HG03025 (cell line): ENCODE data around the gene ZNF248.

ENCODE experiments used
- ATAC-seq: cut with Tn5 transposase; IDR thresholded peaks from one replicate; pipeline ENCODE4 v1.9.1; 2021; ENCODE audit warnings: mild to moderate bottlenecking, moderate library complexity; ENCODE audit not compliant: unreplicated experiment, low FRiP score

The ZNF248 gene

DNA sequence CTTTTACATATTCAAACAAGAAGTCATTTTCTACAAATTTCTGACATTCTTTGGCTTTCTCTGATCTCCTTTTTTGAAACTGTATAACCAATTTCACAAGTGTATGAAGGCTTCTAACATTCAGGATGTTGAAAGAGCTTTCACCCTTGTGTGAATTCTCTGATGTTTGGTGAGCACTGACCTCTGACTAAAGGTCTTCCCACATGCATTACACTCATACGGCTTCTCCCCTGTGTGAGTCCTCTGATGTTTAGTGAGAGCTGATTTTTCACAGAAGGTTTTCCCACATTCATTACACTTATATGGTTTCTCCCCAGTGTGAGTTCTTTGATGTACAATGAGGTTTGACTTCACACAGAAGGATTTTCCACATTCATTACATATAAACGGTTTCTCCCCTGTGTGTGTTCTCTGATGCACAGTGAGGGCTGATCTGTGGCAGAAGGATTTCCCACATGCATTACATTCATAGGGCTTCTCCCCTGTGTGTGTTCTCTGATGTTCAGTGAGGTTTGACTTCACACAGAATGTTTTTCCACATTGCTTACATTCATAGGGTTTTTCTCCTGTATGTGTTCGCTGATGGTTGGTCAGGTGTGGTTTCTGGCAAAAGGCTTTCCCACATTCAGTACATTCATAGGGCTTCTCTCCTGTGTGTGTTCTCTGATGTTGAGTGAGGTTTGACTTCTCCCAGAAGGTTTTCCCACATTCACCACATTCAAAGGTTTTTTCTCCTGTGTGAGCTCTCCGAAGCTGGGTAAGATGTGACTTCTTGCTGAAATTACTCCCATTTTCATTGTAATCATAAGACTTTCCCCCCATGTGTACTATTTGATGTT, 25.7 kb downstream of the ZNF248 start:
- no peak for ATAC-seq

- no peak for ATAC-seq
These were observed 30.6 kb downstream of the ZNF248 start for GRCh38 chr10:37826806-37827205.

DNA sequence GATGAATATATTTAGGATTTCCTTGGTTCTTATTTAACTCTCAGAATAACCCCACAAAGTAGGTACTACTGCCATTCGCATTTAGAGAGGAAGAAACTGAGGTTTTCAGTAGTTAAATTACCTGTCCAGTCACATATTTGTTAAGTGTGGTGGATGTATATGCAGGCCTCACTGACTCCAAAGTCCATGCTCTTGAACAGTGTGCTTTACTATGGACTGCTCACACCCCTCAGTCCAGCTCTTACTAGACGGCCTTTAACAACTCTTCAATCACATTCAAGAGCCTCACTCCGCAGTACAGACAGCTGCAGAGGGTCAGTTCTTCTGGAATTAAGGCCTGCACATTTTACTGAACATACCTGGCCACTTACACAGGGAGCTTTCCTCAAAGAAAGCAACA, 36.2 kb downstream of the ZNF248 start:
- no peak for ATAC-seq

GRCh38 chr10:37819797-37820196, 37.6 kb downstream of the ZNF248 start:
- no peak for ATAC-seq

GRCh38 chr10:37816290-37816689, 41.1 kb downstream of the ZNF248 start:
- no peak for ATAC-seq

DNA sequence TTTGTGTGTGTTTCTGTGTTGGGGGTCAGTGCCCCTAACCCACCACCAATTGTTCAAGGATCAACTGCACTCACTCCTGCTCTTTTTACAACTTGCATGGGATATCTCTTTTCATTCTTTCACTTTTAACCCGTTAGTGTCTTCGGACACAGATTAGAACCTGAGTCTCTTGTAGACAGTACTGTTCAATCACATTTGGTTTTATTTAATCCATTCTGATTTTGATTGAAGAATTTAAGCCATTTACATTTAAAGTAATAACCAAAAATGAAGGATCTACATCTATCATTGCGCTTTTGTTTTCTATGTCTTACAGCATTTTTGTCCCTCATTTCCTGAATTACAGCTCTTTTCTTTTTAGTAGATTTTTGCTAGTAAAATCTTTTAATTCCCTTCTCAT, 43.6 kb downstream of the ZNF248 start:
- ATAC-seq, result no peak

GRCh38 chr10:37812290-37812689, 45.1 kb downstream of the ZNF248 start:
- ATAC-seq, result no peak

GRCh38 chr10:37803269-37803668, 54.1 kb downstream of the ZNF248 start:
- no peak for ATAC-seq

DNA sequence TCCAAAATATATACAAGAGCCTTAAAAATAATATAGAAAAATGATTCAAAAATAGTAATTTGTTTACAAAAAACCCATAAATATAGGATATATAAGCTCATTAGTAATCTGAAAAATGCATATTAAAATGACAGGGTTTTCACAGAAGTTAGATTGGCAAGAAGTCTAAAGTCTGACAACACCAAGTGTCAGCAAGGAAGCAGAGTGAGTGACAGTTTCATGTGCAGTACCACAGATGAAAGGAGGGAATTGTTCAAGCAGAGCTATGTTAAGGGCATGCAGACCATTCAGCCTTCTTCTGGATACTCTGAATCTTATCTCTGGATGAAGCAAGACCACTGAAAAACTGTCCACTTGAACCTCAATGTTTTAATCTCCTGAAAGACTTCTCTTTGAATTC, 55.9 kb downstream of the ZNF248 start:
- ATAC-seq, result no peak

- ATAC-seq, result no peak
These were observed 63.0 kb downstream of the ZNF248 start for GRCh38 chr10:37794305-37794976.

DNA sequence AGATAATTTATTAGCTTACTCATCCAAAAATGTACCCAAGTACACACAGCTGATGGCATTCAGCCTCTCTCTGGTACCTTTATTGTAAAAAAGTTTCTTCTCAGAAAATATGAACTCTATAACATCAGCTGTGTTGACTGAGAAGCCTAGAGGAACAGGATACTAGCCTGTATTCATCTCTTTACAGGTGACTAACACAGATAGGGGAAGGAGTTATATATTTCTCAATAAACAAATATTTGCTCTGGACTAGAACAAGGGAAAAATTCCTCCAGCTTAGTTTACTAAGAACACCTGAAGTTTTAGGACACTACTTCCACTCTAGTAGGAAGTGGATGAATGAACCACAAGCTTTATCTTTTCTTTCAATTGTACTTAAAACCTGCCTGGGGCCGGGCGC, 67.8 kb downstream of the ZNF248 start:
- ATAC-seq, result no peak

GRCh38 chr10:37784678-37785077, 72.7 kb downstream of the ZNF248 start:
- no peak for ATAC-seq

DNA sequence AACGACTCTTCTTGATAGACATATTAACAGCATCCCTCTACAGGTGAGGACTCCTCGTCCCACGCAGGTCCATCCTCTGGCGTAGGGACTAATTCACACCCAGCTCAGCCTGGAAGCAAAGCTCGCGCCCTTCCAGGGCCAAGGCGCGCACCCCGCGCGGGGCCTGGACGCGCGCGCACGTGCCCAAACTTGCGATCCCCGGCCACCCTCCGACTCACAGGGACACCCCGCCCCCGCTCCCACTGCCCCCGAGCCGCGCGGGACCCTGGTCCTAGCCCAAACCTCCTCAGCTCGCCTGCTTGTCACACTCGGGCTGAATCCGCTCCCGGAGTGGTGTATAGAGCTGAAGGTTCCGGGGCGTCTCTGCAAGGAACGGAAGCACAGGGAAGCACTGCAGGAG, 76.9 kb downstream of the ZNF248 start:
- no peak for ATAC-seq

DNA sequence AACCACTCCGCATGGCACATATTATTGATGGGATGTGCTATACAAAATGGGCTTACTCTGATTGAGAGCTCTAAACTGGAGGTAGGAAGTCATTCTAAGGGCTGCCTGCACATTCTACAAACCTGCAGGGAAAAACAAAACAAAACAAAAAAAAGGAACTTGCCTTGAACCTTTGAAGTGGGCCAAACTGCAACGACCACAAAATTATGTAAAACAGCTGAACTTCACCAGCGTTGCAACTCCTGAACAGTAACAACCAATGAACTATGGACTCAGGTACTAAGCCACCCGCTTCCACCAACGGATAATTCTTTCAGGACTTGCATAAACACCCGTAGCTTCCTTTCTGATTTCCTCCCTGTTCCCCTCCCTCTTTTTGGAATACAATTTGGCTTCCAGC, 80.4 kb downstream of the ZNF248 start:
- no peak for ATAC-seq

DNA sequence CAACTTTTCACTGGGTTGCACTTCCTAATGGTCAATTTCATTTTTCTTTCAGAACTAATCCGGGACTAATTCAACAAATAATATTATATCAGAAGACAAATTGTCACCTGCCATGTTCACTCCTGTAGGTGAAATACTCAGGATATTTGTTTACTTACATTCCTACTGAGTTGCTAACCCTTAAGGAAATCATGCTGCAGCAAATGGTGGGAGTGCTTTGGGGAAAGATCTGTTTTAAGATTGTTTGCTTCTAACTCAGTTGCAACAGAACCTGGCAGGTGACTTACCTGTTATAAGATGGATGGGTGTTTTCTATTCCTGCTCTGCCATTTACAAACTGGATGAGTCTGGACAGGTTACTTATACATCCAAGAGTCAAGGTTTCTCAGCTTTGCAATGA, 81.8 kb downstream of the ZNF248 start:
- no peak for ATAC-seq

- no peak for ATAC-seq
These were observed 83.1 kb downstream of the ZNF248 start for GRCh38 chr10:37774351-37774750.

- no peak for ATAC-seq
These were observed 92.2 kb downstream of the ZNF248 start for GRCh38 chr10:37765216-37765615.

DNA sequence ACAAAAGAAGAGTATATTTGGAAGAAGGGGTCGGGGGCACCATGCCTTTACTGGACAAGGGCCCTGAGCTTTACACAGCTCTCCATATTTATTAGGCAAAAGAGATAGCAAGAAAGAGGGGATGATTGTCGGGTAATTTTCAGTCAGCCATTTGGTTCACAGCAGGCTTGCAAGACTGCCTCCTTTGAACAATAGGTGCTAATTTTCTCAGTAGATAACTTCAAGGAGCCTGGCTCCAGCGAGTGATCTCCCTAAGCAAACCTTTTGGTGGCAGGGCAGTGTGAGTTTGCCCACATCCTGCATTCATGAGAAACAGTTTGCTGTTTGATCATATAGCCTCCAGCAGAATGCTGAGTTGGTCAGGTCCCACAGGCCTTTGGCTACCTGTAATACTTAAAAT, 94.3 kb downstream of the ZNF248 start:
- no peak for ATAC-seq

DNA sequence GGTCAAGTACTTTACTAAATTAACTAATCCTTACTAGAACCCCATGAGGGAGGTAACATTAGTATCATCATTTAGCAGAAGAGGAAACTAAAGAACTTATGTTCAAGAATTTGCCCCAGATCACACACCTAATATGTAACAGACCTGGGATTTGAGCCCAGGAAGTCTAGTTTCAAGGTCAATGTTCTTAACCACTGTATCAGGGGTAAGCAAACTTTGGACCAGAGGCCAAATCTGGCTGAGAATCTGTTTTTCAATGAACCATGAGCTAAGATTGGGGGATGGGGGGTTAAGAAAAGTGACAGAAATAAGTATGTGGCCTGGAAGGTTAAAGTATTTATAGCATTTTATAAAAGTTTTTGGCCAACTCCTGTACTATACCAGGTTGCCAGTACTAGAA, 95.1 kb downstream of the ZNF248 start:
- ATAC-seq, result no peak

- no peak for ATAC-seq
These were observed 96.6 kb downstream of the ZNF248 start for GRCh38 chr10:37760817-37761216.

DNA sequence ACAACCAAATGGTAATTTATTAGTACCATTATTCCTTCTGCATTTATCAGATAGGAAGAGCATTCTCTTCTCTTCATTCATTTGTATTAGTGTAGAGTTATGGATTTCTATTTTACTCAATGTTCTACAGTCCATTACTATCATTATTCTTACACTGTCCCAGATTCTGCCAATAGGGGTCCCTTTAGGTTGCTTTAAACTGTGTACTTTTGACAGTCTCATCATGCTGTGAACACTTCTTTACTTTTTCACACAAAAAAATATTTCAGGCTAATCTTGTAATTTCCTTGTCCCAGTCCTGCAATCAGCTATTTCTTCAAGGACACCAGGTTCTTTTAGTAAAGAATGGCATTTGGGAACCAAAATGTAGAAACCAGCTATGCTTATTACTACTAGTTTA, 99.3 kb downstream of the ZNF248 start:
- no peak for ATAC-seq
